Stomach (tissue), 9 donors: Measurements from ENCODE around the gene PRRX2. TPM values are rescaled to one million over a fixed set of nuclear protein-coding genes. Genes with fewer than 3 reads are reported as not detected.
"Not testable (repeated sequence)": the region's sequence is repeated elsewhere in the genome, so short reads cannot be mapped to it uniquely, and the experiment has no call there.

Source experiments
- DNase-seq, 2 donors: peaks; one replicate each; pipeline versions ENCODE4 v3.0.0 to v3.0.0-alpha.2; 2013 to 2019
- H3K27ac ChIP-seq, 5 donors: fragments of 200-600 bp in 4 of 5; sonication (generic) in 4 of 5; one replicate each; pipeline ENCODE4 v1.5.1; 2013 to 2019; ENCODE audit warnings: mild to moderate bottlenecking in 1 of 5, moderate library complexity in 1 of 5
- H3K27me3 ChIP-seq, 3 donors: fragments of 200-600 bp; sonication (generic); one replicate each; pipeline ENCODE4 v1.5.1; 2017 to 2019; ENCODE audit warnings: mixed run types in 1 of 3
- H3K36me3 ChIP-seq, 4 donors: fragments of 200-600 bp; sonication (generic); 1 replicate in 3 of 4; 2 replicates in 1 of 4; pipeline ENCODE4 v1.5.1; 2016 to 2019
- H3K4me1 ChIP-seq, 4 donors: fragments of 200-600 bp; sonication (generic); one replicate each; pipeline ENCODE4 v1.5.1; 2016 to 2019
- H3K4me3 ChIP-seq, 4 donors: fragments of 200-600 bp; sonication (generic) in 3 of 4; one replicate each; pipeline ENCODE4 v1.5.1; 2016 to 2019; ENCODE audit warnings: mild to moderate bottlenecking in 1 of 4
- H3K9me3 ChIP-seq, 4 donors: fragments of 200-600 bp; sonication (generic); one replicate each; pipeline ENCODE4 v1.5.1; 2016 to 2019
- EP300 ChIP-seq: sonication (generic); formaldehyde crosslinking; IDR thresholded peaks from one replicate; pipeline ENCODE4 v1.6.1; 2017; ENCODE audit warnings: antibody characterized with exemption
- POLR2A ChIP-seq, 4 donors: fragments of 450-650 bp; IDR thresholded peaks; one replicate each; pipeline ENCODE4 v1.6.1; 2016; ENCODE audit warnings: antibody characterized with exemption in 4 of 4, control low read depth in 2 of 4, mild to moderate bottlenecking in 1 of 4, moderate library complexity in 1 of 4
- POLR2AphosphoS5 ChIP-seq, 3 donors: sonication (generic); formaldehyde crosslinking; IDR thresholded peaks; one replicate each; pipeline ENCODE4 v1.6.1; 2016; ENCODE audit warnings: antibody characterized with exemption in 3 of 3
- WGBS, 5 donors: extraction: QIAGEN DNeasy Blood & Tissue Kit in 3 of 5; methylation state at CpG; one replicate each; pipeline versions ENCODE4 v1.1.5 to v1.1.7; 2013 to 2018; 5-methylcytosine and 5-hydroxymethylcytosine counted together
- intact Hi-C: fragments of 100-400 bp; cut with DNase I; formaldehyde crosslinking; loops from one replicate; pipeline ENCODE4 v1.15.1; 2023; ENCODE audit warnings: low total_unique reads
- polyA plus RNA-seq, 3 donors: library from polyadenylated mRNA; stranded (reverse); fragments of 200-250 nt; gene quantifications; one replicate each; pipeline ENCODE4 v1.2.3, GENCODE V29; 2013
- total RNA-seq, 5 donors: library from RNA; depleted of rRNA; stranded (reverse); fragments of >200 nt; gene quantifications; one replicate each; pipeline versions ENCODE4 v1.1.0 to v1.2.3, GENCODE V29; 2014 to 2016
- TF ChIP-seq, protein P1 (sequence below), 7 experiments: fragments of 450-650 bp in 4 of 7; fragments of 200-600 bp in 3 of 7; sonication (generic) in 3 of 7; IDR thresholded peaks; one replicate each; pipeline ENCODE4 v1.5.1; 2016 to 2019; ENCODE audit warnings: antibody characterized with exemption in 7 of 7, control low read depth in 2 of 7, mild to moderate bottlenecking in 1 of 7
- donor health status: healthy with polysubstance abuse.
- donor health status: Bipolar disorder and iron deficiency.
- donor health status: healthy.

The PRRX2 gene
- total and polyA plus RNA-seq, 8 donors, result 0.87 to 8.4 (median 3.0) TPM; not detected in 2

DNA sequence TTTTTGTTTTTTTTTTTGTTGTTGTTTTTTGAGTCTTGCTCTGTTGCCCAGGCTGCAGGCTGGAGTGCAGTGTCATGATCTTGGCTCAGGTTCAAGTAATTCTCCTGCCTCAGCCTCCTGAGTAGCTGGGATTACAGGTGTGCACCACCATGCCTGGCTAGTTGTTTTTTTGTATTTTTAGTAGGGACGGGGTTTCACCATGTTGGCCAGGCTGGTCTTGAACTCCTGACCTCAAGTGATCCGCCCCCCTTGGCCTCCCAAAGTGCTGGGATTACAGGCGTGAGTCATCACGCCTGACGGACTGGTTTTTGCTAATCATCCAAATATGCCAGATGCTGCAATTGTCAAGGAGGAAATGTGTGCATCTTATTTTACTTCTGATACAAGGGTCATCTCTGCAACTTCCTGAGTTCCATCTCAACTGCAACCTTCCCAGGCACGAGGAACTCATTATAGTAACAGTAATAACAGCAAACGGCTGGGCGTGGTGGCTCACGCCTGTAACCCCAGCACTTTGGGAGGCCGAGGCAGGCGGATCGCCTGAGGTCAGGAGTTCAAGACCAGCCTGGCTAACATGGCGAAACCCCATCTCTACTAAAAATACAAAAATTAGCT is 97.0 kb downstream of the PRRX2 start:
- 47 to 72% (median 62%) methylated on average over 9 to 13 of the region's 13 CpGs for WGBS, 5 donors
- H3K9me3 ChIP-seq, H3K36me3 ChIP-seq, H3K4me3 ChIP-seq, intact Hi-C loops, H3K27me3 ChIP-seq: not testable (repeated sequence)
- Histone ChIP-seq H3K27ac (peak overlapping the region in 4 of 5 donors; percentile 77 to 83 (median 80)), H3K4me1 (peaks cover 6 to 22% (median 13%) of the 10 kb centered on the region in 4 donors)
- DNase-seq, result peak in 1 of 2 donors; percentile 53
- TF ChIP-seq POLR2AphosphoS5 (IDR thresholded peaks at IDR 0.05), result peak in 2 of 3 donors; percentile 21 to 35

DNA sequence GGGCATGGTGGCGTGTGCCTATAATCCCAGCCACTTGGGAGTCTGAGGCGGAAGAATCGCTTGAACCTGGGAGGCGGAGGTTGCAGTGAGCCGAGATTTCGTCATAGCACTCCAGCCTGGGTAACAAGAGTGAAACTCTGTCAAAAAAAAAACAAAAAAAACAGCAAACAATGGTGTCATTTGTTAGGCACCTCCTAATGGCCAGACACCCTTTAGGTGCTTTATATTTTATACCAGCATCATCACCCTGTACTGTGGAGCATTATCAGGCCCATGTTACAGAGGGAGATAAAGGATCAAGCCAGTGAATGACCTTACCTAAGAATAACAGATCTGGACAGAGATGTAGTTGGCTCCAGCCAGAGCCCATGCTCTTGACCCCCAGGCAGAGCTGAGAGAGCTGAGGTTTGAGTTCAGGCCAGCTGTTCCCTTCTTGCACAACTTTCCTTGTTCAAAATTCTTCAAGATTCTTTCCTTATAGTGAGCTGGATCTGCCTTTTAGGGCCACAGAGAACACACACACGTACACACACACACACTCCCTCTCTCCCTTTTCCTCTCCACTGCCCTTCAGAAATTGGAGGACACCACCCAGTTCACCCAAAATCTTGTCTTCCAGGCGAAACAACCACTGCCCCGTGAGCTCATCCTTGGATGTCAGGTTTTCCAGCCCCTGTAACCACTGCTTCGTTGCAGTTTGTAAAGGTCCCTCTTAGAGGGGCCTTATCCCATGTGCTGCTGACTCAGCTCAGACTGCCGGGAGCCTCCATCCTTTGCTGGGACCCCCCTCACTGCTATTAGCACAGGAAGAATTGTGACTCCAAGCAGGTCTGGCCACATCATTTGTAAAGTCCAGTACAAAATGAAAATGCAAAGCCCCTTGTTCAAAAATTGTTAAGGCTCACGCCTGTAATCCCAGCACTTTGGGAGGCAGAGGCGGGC is 97.8 kb downstream of the PRRX2 start:
- intact Hi-C loops, result no loop called here
- H3K27me3 ChIP-seq, result no peaks in the 10 kb centered on the region
- H3K36me3 ChIP-seq, result no peaks in the 10 kb centered on the region
- H3K9me3 ChIP-seq, result no peaks in the 10 kb centered on the region
- TF ChIP-seq POLR2AphosphoS5 (IDR thresholded peaks at IDR 0.05) (no peak), EP300 (no peak), POLR2A (IDR thresholded peaks at IDR 0.05) (no peak)
- TF ChIP-seq, protein P1, sequence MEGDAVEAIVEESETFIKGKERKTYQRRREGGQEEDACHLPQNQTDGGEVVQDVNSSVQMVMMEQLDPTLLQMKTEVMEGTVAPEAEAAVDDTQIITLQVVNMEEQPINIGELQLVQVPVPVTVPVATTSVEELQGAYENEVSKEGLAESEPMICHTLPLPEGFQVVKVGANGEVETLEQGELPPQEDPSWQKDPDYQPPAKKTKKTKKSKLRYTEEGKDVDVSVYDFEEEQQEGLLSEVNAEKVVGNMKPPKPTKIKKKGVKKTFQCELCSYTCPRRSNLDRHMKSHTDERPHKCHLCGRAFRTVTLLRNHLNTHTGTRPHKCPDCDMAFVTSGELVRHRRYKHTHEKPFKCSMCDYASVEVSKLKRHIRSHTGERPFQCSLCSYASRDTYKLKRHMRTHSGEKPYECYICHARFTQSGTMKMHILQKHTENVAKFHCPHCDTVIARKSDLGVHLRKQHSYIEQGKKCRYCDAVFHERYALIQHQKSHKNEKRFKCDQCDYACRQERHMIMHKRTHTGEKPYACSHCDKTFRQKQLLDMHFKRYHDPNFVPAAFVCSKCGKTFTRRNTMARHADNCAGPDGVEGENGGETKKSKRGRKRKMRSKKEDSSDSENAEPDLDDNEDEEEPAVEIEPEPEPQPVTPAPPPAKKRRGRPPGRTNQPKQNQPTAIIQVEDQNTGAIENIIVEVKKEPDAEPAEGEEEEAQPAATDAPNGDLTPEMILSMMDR (IDR thresholded peaks at IDR 0.05), result no peak
- peaks cover 6 to 21% (median 13%) of the 10 kb centered on the region in 4 donors for H3K4me1 ChIP-seq
- WGBS, 5 donors, result 71 to 80% (median 74%) methylated on average over 13 of the region's 13 CpGs
- DNase-seq, result peak in 1 of 2 donors; percentile 39
- no peak overlapping the region for H3K4me3 ChIP-seq
- H3K27ac ChIP-seq, result peak overlapping the region; percentile 54 to 83 (median 77)

DNA sequence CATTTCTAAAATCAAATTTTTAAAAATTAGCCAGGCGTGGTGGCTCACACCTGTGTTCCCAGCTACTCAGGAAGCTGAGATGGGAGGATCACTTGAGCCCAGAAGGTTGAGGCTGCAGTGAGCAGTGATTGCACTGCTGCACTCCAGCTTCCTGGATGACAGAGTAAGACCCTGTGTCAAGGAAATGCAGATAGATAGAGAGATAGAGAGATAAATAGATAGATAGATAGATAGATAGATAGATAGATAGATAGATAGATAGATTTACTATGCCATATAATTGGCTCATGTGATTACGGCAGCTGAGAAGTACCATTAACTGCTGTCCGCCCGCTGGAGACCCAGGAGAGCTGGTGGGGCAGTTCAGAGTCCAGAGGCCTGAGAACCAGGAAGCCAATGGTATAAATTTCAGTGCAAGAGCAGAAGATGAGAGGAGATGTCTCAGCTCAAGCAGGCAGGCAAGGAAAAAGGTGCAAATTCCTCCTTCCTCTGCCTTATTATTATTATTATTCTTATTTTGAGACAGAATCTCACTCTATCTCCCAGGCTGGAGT is 100.4 kb downstream of the PRRX2 start:
- Histone ChIP-seq H3K4me3 (no peak overlapping the region), H3K9me3 (no peaks in the 10 kb centered on the region), H3K27ac (no peak overlapping the region), H3K36me3 (no peaks in the 10 kb centered on the region), H3K4me1 (peaks cover 6 to 21% (median 13%) of the 10 kb centered on the region in 4 donors), H3K27me3 (no peaks in the 10 kb centered on the region)
- no peak for TF ChIP-seq EP300
- no peak for TF ChIP-seq POLR2AphosphoS5 (IDR thresholded peaks at IDR 0.05)
- TF ChIP-seq, protein P1 (IDR thresholded peaks at IDR 0.05), result no peak
- no peak for TF ChIP-seq POLR2A (IDR thresholded peaks at IDR 0.05)
- DNase-seq, result no peak
- intact Hi-C loops, result no loop called here
- WGBS, 5 donors, result 81 to 97% (median 92%) methylated on average over 4 of the region's 4 CpGs

DNA sequence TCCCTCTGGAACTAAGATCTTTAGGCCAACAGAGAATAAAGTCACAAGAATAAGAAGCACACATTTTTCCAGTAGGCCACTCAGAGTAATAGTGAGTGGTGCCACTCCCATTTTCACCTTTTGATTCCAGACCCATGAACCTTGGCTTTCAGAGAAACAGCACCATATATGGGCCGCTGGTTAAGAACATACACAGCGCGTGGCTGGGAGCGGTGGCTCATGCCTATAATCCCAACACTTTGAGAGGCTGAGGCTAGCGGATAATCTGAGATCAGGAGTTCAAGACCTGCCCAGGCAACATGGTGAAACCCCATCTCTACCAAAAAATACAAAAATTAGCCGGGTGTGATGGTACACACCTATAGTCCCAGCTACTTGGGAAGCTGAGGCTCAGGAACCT is 103.0 kb downstream of the PRRX2 start:
- H3K9me3 ChIP-seq, result no peaks in the 10 kb centered on the region
- DNase-seq, result no peak
- H3K4me1 ChIP-seq, result peaks cover 0 to 6% (median under 1%) of the 10 kb centered on the region in 4 donors
- no peaks in the 10 kb centered on the region for H3K27me3 ChIP-seq
- H3K27ac ChIP-seq, result no peak overlapping the region
- TF ChIP-seq EP300 (no peak), POLR2AphosphoS5 (IDR thresholded peaks at IDR 0.05) (no peak), POLR2A (IDR thresholded peaks at IDR 0.05) (no peak)
- TF ChIP-seq, protein P1 (IDR thresholded peaks at IDR 0.05), result no peak
- no peak overlapping the region for H3K4me3 ChIP-seq
- H3K36me3 ChIP-seq, result no peaks in the 10 kb centered on the region
- intact Hi-C loops, result no loop called here
- WGBS, 5 donors, result 92 to 95% (median 94%) methylated on average over 6 of the region's 6 CpGs
